Smooth muscle cell (in vitro differentiated cells): Measurements from ENCODE around the gene DNAJC5. TPM values are rescaled to one million over a fixed set of nuclear protein-coding genes. Genes with fewer than 3 reads are reported as not detected.
"Not testable (repeated sequence)": the region's sequence is repeated elsewhere in the genome, so short reads cannot be mapped to it uniquely, and the experiment has no call there.

Experiments used
- DNase-seq: peaks from one replicate; lab custom pipeline; 2025; ENCODE audit not compliant: unreplicated experiment; lab: John Stamatoyannopoulos, UW
- H2AFZ ChIP-seq: fragments of 200-600 bp; sonication (generic); 2 replicates; pipeline ENCODE4 v1.6.0; 2016; ENCODE audit warnings: antibody characterized with exemption, low read depth, mild to moderate bottlenecking
- H3F3A ChIP-seq: fragments of 200-600 bp; sonication (generic); 2 replicates; pipeline ENCODE4 v1.6.0; 2017; ENCODE audit warnings: antibody characterized with exemption, low read depth
- H3K27ac ChIP-seq: fragments of 200-600 bp; sonication (generic); 2 replicates; pipeline ENCODE4 v1.5.1; 2016; ENCODE audit warnings: low read depth, mild to moderate bottlenecking
- H3K27me3 ChIP-seq: fragments of 200-600 bp; sonication (generic); 2 replicates; pipeline ENCODE4 v1.6.1; 2016; ENCODE audit warnings: low read depth, mild to moderate bottlenecking
- H3K36me3 ChIP-seq: fragments of 200-600 bp; sonication (generic); 2 replicates; pipeline ENCODE4 v1.5.1; 2016; ENCODE audit warnings: low read depth
- H3K4me1 ChIP-seq: fragments of 200-600 bp; sonication (generic); 2 replicates; pipeline ENCODE4 v1.5.1; 2016; ENCODE audit warnings: low read depth
- H3K4me2 ChIP-seq: fragments of 200-600 bp; sonication (generic); 2 replicates; pipeline ENCODE4 v1.6.0; 2016; ENCODE audit warnings: mild to moderate bottlenecking
- H3K4me3 ChIP-seq: fragments of 200-600 bp; sonication (generic); 2 replicates; pipeline ENCODE4 v1.5.1; 2016; ENCODE audit warnings: mild to moderate bottlenecking
- H3K79me2 ChIP-seq: fragments of 200-600 bp; sonication (generic); 2 replicates; pipeline ENCODE4 v1.6.0; 2016; ENCODE audit warnings: low read depth, mild to moderate bottlenecking
- H3K9ac ChIP-seq: fragments of 200-600 bp; sonication (generic); 2 replicates; pipeline ENCODE4 v1.6.0; 2016; ENCODE audit warnings: low read depth
- H3K9me3 ChIP-seq: fragments of 200-600 bp; sonication (generic); replicated peaks from 2 replicates; pipeline ENCODE4 v1.5.1; 2016; ENCODE audit warnings: low read depth
- H4K20me1 ChIP-seq: fragments of 200-600 bp; sonication (generic); 2 replicates; pipeline ENCODE4 v1.6.0; 2016; ENCODE audit warnings: low read depth
- WGBS: methylation state at CpG from one replicate; pipeline ENCODE4 v1.1.7; 2016; ENCODE audit warnings: low lambda C conversion rate; 5-methylcytosine and 5-hydroxymethylcytosine counted together
- polyA plus RNA-seq: library from polyadenylated mRNA; unstranded; fragments of >200 nt; fragmentation: Nextera tagmentation; extraction: Ambion mirVana; gene quantifications from 2 replicates; pipeline ENCODE4 v1.2.1, GENCODE V29; 2016
- total RNA-seq: library from RNA; depleted of rRNA; stranded (reverse); fragments of >200 nt; gene quantifications from 2 replicates; pipeline ENCODE4 v1.2.3, GENCODE V29; 2014
- TF ChIP-seq, protein P1 (sequence below): fragments of 200-600 bp; sonication (generic); IDR thresholded peaks from 2 replicates; pipeline ENCODE4 v1.5.1; 2017; ENCODE audit warnings: borderline replicate concordance, mild to moderate bottlenecking, antibody characterized with exemption; ENCODE audit not compliant: insufficient read depth, poor library complexity, severe bottlenecking

DNAJC5 gene
- total and polyA plus RNA-seq, 2 experiments from 2014 or later: 8.7 to 24.5 TPM

DNA sequence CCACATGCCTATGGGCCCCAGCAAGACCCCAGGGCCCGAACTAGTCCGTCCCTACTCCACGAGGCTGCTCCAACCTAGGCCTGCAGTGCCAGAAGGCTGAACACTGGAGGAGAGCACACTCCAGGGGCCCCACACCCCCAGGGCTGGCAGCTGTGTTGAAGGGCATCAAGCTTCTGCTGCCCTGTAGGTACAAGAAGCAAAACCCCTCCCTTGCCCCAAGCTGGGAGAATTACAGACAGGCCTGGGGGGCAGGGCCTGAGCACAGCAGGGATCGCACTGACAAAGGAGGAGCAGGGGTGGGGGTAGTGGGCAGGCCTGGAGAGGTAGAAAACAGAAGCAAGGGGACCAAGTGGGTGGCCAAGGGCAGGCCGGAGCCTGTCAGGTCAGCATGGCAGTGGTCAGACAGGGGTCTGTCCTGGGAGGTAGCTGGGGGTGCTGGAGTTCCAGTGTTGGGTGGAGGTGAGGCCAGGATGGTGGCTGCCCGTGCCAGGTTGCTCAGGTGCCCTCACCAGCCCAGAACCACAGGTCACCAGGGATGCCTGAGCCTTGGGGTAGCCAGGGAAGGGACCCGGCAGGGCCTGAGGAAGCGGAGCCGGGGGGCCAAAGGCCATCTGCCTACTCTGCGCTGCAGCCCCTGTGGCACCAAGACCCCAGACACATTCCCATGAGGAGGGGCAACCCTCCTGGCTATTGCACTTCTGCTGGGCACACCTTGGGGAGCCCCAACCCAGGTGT is 64.2 kb downstream of the DNAJC5 start:
- WGBS: 93% methylated on average over 10 of the region's 10 CpGs
- DNase-seq: no peak
- no peak overlapping the region for H3K9ac ChIP-seq
- no peaks in the 10 kb centered on the region for H3K36me3 ChIP-seq
- peaks cover 16% of the 10 kb centered on the region for H4K20me1 ChIP-seq
- TF ChIP-seq, protein P1, sequence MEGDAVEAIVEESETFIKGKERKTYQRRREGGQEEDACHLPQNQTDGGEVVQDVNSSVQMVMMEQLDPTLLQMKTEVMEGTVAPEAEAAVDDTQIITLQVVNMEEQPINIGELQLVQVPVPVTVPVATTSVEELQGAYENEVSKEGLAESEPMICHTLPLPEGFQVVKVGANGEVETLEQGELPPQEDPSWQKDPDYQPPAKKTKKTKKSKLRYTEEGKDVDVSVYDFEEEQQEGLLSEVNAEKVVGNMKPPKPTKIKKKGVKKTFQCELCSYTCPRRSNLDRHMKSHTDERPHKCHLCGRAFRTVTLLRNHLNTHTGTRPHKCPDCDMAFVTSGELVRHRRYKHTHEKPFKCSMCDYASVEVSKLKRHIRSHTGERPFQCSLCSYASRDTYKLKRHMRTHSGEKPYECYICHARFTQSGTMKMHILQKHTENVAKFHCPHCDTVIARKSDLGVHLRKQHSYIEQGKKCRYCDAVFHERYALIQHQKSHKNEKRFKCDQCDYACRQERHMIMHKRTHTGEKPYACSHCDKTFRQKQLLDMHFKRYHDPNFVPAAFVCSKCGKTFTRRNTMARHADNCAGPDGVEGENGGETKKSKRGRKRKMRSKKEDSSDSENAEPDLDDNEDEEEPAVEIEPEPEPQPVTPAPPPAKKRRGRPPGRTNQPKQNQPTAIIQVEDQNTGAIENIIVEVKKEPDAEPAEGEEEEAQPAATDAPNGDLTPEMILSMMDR: no peak
- no peak overlapping the region for H3K27ac ChIP-seq
- H3K4me1 ChIP-seq: peaks cover 10% of the 10 kb centered on the region
- no peak overlapping the region for H3K4me3 ChIP-seq
- no peaks in the 10 kb centered on the region for H3F3A ChIP-seq
- H3K79me2 ChIP-seq: peaks cover 20% of the 10 kb centered on the region
- no peaks in the 10 kb centered on the region for H3K27me3 ChIP-seq
- no peak overlapping the region for H3K4me2 ChIP-seq
- H2AFZ ChIP-seq: no peak overlapping the region
- H3K9me3 ChIP-seq: no peaks in the 10 kb centered on the region

DNA sequence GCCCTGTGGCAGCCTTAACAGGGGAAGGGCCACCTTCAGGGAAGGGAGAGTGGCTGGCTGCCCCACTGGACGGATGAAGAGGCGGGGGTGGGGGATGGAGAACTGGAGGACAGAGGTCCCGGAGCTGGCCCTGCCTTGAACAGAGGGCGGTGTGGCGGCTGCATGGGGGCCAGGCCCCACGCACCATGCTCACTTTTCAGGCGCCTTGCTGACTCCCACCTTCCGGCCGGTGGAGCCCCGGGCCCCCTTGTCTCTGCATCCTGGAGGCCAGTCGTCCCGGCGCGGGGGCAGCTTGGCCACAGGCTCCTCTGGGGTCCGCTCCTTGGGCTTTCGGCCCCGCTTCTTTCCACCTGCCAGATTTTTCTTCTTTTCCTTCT is 64.8 kb downstream of the DNAJC5 start:
- Histone ChIP-seq H3K79me2 (peaks cover 15% of the 10 kb centered on the region), H3K4me2 (no peak overlapping the region), H3K4me1 (peaks cover 10% of the 10 kb centered on the region), H3K9me3 (no peaks in the 10 kb centered on the region), H3K27ac (no peak overlapping the region), H2AFZ (no peak overlapping the region), H3K4me3 (no peak overlapping the region), H3K27me3 (no peaks in the 10 kb centered on the region), H3F3A (no peaks in the 10 kb centered on the region), H3K36me3 (no peaks in the 10 kb centered on the region), H3K9ac (no peak overlapping the region), H4K20me1 (peaks cover 10% of the 10 kb centered on the region)
- TF ChIP-seq, protein P1: no peak
- 95% methylated on average over 17 of the region's 17 CpGs for WGBS
- no peak for DNase-seq

DNA sequence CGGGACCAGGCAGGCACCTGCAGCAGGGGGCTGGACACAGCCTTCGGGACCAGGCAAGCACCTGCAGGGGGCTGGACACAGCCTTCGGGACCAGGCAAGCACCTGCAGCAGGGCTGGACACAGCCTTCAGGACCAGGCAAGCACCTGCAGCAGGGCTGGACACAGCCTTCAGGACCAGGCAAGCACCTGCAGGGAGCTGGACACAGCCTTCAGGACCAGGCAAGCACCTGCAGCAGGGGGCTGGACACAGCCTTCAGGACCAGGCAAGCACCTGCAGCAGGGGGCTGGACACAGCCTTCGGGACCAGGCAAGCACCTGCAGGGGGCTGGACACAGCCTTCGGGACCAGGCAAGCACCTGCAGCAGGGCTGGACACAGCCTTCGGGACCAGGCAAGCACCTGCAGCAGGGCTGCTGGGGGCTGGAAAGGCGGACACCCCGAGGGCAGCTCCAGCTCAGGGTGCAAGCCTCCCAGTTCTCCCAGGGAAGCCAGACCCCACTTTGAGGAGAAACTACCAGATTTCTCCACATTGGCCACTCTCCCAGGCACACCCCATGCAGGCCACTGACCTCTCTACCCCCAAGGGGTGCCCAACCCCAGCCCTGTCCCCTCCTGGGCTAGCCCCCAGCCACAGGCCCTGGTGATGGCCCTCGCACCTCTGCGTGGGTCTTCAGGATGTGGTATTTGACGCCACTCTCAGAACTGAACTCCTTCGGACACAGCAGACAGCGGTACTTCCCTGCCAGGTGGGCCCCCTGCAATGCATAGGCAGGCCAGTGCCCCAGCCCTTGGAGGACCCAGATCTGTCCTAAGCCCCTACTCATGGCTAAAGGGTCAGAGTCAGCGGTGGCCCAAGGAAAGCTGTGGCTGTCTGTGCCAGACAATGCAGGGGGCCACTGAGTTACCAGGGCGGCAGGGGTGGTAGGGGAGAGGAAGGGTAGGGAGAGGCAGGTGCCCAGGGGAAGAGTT is 66.0 kb downstream of the DNAJC5 start:
- H3K27me3 ChIP-seq, H3K9ac ChIP-seq, H3K36me3 ChIP-seq, H3K9me3 ChIP-seq, H4K20me1 ChIP-seq, H3K4me3 ChIP-seq, H2AFZ ChIP-seq, H3K4me1 ChIP-seq, H3F3A ChIP-seq, H3K27ac ChIP-seq, H3K79me2 ChIP-seq, DNase-seq, H3K4me2 ChIP-seq: not testable (repeated sequence)
- WGBS: 99% methylated on average over 15 of the region's 15 CpGs

DNA sequence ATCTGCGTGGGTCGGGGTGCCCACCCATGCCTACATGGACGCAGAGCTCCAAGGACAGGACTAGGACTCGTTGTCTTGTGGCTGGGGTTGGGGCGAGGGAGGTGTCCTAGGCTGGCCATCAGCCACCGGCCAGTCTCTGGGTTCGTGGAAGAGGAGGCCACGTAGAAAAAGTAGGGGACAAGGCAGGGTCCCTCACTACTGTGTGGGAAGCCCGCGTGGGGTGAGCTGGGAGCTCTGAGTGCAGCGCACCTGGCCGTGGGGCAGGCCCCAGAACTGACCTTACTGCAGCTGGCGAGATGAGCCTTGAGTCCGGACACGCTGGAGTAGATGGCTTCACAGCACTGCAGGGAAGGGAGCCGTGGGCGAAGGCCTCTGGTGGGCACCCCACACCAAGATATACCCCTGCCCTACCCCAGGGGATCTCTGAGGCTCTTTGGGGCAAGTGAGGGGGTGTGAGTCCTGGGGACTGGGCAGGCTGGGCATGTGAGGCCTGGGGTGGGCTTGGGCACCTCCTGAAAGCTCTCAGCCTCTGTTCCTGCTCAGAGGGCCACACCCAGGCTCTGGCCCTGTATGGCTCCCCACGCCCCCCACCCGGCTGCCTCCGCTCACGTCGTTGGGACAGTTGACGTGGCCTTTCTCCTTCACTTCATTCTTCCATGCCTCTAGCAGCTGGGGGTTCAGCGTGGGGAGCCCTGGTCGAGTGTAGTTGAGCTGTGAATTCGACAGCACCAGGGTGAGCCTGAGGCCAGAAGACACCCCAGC is 66.9 kb downstream of the DNAJC5 start:
- no peaks in the 10 kb centered on the region for H3K36me3 ChIP-seq
- TF ChIP-seq, protein P1: no peak
- no peak for DNase-seq
- no peak overlapping the region for H2AFZ ChIP-seq
- no peaks in the 10 kb centered on the region for H3K79me2 ChIP-seq
- no peak overlapping the region for H3K9ac ChIP-seq
- no peaks in the 10 kb centered on the region for H3F3A ChIP-seq
- no peaks in the 10 kb centered on the region for H4K20me1 ChIP-seq
- H3K4me2 ChIP-seq: no peak overlapping the region
- no peak overlapping the region for H3K4me3 ChIP-seq
- H3K27ac ChIP-seq: no peak overlapping the region
- no peaks in the 10 kb centered on the region for H3K27me3 ChIP-seq
- peaks cover 7% of the 10 kb centered on the region for H3K4me1 ChIP-seq
- WGBS: 94% methylated on average over 26 of the region's 26 CpGs
- H3K9me3 ChIP-seq: no peaks in the 10 kb centered on the region
